GM23338 (cell line): ENCODE measurements around the gene DHX40. TPM values are rescaled to one million over a fixed set of nuclear protein-coding genes. Genes with fewer than 3 reads are reported as not detected.

Experiments used
- ATAC-seq: fragments of 200-7000 bp; cut with Tn5 transposase; 3 replicates; pipeline ENCODE4 v1.9.1; 2020
- DNase-seq: peaks from one replicate; pipeline ENCODE4 v3.0.0-alpha.2; 2015; ENCODE audit warnings: low spot score
- H2AFZ ChIP-seq: fragments of 200-600 bp; sonication (generic); 2 replicates; pipeline ENCODE4 v1.8.0; 2016; ENCODE audit warnings: antibody characterized with exemption, mild to moderate bottlenecking, moderate library complexity
- H3F3A ChIP-seq: fragments of 200-600 bp; sonication (generic); replicated peaks from 2 replicates; pipeline ENCODE4 v1.8.0; 2017; ENCODE audit warnings: antibody characterized with exemption, mixed run types, low read depth
- H3K27ac ChIP-seq: fragments of 200-600 bp; sonication (generic); 2 replicates; pipeline ENCODE4 v1.6.1; 2016; ENCODE audit warnings: low read depth
- H3K27me3 ChIP-seq: fragments of 200-600 bp; sonication (generic); 2 replicates; pipeline ENCODE4 v1.8.0; 2016; ENCODE audit warnings: mild to moderate bottlenecking, mixed run types, moderate library complexity; ENCODE audit not compliant: insufficient read depth
- H3K36me3 ChIP-seq: fragments of 200-600 bp; sonication (generic); 2 replicates; pipeline ENCODE4 v1.8.0; 2016; ENCODE audit warnings: mild to moderate bottlenecking; ENCODE audit not compliant: insufficient read depth
- H3K4me1 ChIP-seq: fragments of 200-600 bp; sonication (generic); 2 replicates; pipeline ENCODE4 v1.8.0; 2016; ENCODE audit warnings: mild to moderate bottlenecking, moderate library complexity; ENCODE audit not compliant: insufficient read depth
- H3K4me2 ChIP-seq: fragments of 200-600 bp; sonication (generic); 2 replicates; pipeline ENCODE4 v1.7.1; 2017; ENCODE audit warnings: mixed run types
- H3K4me3 ChIP-seq: fragments of 200-600 bp; sonication (generic); 2 replicates; pipeline ENCODE4 v1.6.1; 2016; ENCODE audit warnings: mixed run types
- H3K79me2 ChIP-seq: fragments of 200-600 bp; sonication (generic); replicated peaks from 2 replicates; pipeline ENCODE4 v1.8.0; 2017; ENCODE audit warnings: mild to moderate bottlenecking; ENCODE audit not compliant: insufficient read depth
- H3K9me2 ChIP-seq: fragments of 200-600 bp; sonication (generic); 2 replicates; pipeline ENCODE4 v1.8.0; 2017; ENCODE audit not compliant: insufficient read depth
- H4K20me1 ChIP-seq: fragments of 200-600 bp; sonication (generic); replicated peaks from 2 replicates; pipeline ENCODE4 v1.8.0; 2017; ENCODE audit warnings: mild to moderate bottlenecking; ENCODE audit not compliant: insufficient read depth
- H3K27ac Mint-ChIP-seq: 2 replicates; pipeline ENCODE4 v1.8.0; 2020; ENCODE audit warnings: inconsistent platforms, mild to moderate bottlenecking, moderate library complexity, mixed read lengths
- H3K27me3 Mint-ChIP-seq: 3 replicates; pipeline ENCODE4 v1.8.0; 2022; ENCODE audit warnings: low read depth, mild to moderate bottlenecking, moderate library complexity, mixed read lengths, inconsistent platforms; ENCODE audit not compliant: insufficient read depth, poor library complexity
- H3K36me3 Mint-ChIP-seq: 3 replicates; pipeline ENCODE4 v1.8.0; 2021; ENCODE audit warnings: low read depth, mild to moderate bottlenecking, inconsistent platforms, moderate library complexity, mixed read lengths
- H3K4me1 Mint-ChIP-seq: 3 replicates; pipeline ENCODE4 v1.8.0; 2020; ENCODE audit warnings: mild to moderate bottlenecking, inconsistent platforms, mixed read lengths
- H3K4me3 Mint-ChIP-seq: 3 replicates; pipeline ENCODE4 v1.8.0; 2021; ENCODE audit warnings: moderate library complexity, mild to moderate bottlenecking, inconsistent platforms, mixed read lengths
- H3K9me3 Mint-ChIP-seq: 3 replicates; pipeline ENCODE4 v1.8.0; 2020; ENCODE audit warnings: moderate library complexity, mild to moderate bottlenecking, inconsistent platforms, mixed read lengths
- CREB1 ChIP-seq: fragments of 250-450 bp; sonication (Bioruptor Pico); IDR thresholded peaks from 2 replicates; pipeline ENCODE4 v1.5.0; 2020; ENCODE audit warnings: low read depth, mild to moderate bottlenecking, moderate library complexity
- ETS1 ChIP-seq: IDR thresholded peaks from 2 replicates; pipeline ENCODE4 v1.6.1; 2016; ENCODE audit warnings: antibody characterized with exemption
- EZH2 ChIP-seq: fragments of 200-600 bp; sonication (generic); IDR thresholded peaks from one replicate; pipeline ENCODE4 v1.8.0; 2017; ENCODE audit warnings: antibody characterized with exemption, mild to moderate bottlenecking, low read depth; ENCODE audit not compliant: unreplicated experiment
- EZH2phosphoT487 ChIP-seq: fragments of 200-600 bp; sonication (generic); IDR thresholded peaks from one replicate; pipeline ENCODE4 v1.8.1; 2018; ENCODE audit warnings: antibody characterized with exemption; ENCODE audit not compliant: unreplicated experiment
- JUNB ChIP-seq: IDR thresholded peaks from one replicate; pipeline ENCODE4 v1.6.1; 2016; ENCODE audit warnings: antibody characterized with exemption; ENCODE audit not compliant: unreplicated experiment
- NANOG ChIP-seq: IDR thresholded peaks from 2 replicates; pipeline ENCODE4 v1.6.1; 2016; ENCODE audit warnings: antibody characterized with exemption, borderline replicate concordance
- POLR2AphosphoS5 ChIP-seq: IDR thresholded peaks from 2 replicates; pipeline ENCODE4 v1.6.1; 2016; ENCODE audit warnings: antibody characterized with exemption, low read depth
- REST ChIP-seq: IDR thresholded peaks from one replicate; pipeline ENCODE4 v1.6.1; 2018; ENCODE audit warnings: antibody characterized with exemption; ENCODE audit not compliant: unreplicated experiment
- STAT1 ChIP-seq: IDR thresholded peaks from one replicate; pipeline ENCODE4 v1.6.1; 2016; ENCODE audit warnings: antibody characterized with exemption; ENCODE audit not compliant: unreplicated experiment
- ZNF114 ChIP-seq: fragments of 250-450 bp; sonication (Bioruptor Pico); IDR thresholded peaks from 2 replicates; pipeline ENCODE4 v1.5.0; 2020; ENCODE audit warnings: mild to moderate bottlenecking, moderate library complexity
- ZNF331 ChIP-seq: fragments of 250-450 bp; sonication (Bioruptor Pico); IDR thresholded peaks from 2 replicates; pipeline ENCODE4 v1.5.0; 2020; ENCODE audit warnings: low read depth, mild to moderate bottlenecking, moderate library complexity
- polyA plus RNA-seq: library from polyadenylated mRNA; unstranded; fragments of >200 nt; fragmentation: Nextera tagmentation; extraction: Ambion mirVana; gene quantifications from 2 replicates; pipeline ENCODE4 v1.2.1, GENCODE V29; 2016
- total RNA-seq: library from RNA; depleted of rRNA; stranded (reverse); fragments of >200 nt; shearing (Covaris generic); gene quantifications from 2 replicates; pipeline ENCODE4 v1.2.3, GENCODE V29; 2014
- TF ChIP-seq, protein P1 (sequence below), 2 experiments: fragments of 200-600 bp in 1 of 2; sonication (generic) in 1 of 2; conservative IDR thresholded peaks; 2 replicates each; pipeline versions ENCODE4 v1.5.1 to v1.6.1; 2016 to 2017; ENCODE audit warnings: antibody characterized with exemption in 2 of 2, low read depth in 2 of 2, mild to moderate bottlenecking in 2 of 2, moderate library complexity in 1 of 2
- TF ChIP-seq, protein P2 (sequence below): fragments of 250-450 bp; sonication (Bioruptor Pico); IDR thresholded peaks from 2 replicates; pipeline ENCODE4 v1.5.0; 2020; ENCODE audit warnings: mild to moderate bottlenecking, moderate library complexity

The DHX40 gene
- total and polyA plus RNA-seq, 2 experiments from 2014 or later: 14.5 to 38.2 TPM

DNA sequence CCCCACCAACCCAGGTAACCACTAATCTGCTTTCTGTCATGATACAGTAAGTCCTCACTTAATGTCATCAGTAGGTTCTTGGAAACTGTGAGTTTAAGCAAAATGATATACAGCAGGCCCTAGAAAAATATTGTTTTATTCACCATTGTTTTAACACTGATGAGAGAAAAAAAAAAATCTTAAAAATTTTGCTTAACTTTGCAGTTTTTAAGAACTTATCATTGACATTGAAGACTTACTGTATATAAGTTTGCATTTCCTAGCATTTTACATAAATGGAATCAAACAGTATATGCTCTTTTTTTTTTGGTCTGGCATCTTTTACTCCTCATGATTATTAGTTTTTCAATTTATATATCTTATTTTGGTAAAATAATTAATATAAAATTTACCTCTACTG lies 34.8 kb downstream of the DHX40 start:
- Histone ChIP-seq H2AFZ (no peak overlapping the region), H4K20me1 (no peaks in the 10 kb centered on the region), H3K79me2 (no peaks in the 10 kb centered on the region), H3F3A (no peaks in the 10 kb centered on the region), H3K27me3 (no peaks in the 10 kb centered on the region), H3K4me1 (no peaks in the 10 kb centered on the region), H3K27ac (no peak overlapping the region), H3K4me3 (no peak overlapping the region), H3K36me3 (peaks cover 7% of the 10 kb centered on the region; the same call in 1 of the 2 replicates), H3K4me2 (no peak overlapping the region), H3K9me2 (no peaks in the 10 kb centered on the region)
- Mint-ChIP-seq H3K27ac (no peak overlapping the region), H3K4me3 (no peak overlapping the region), H3K4me1 (peaks cover 3% of the 10 kb centered on the region; the same call in 2 of the 3 replicates), H3K9me3 (no peaks in the 10 kb centered on the region), H3K36me3 (peaks cover 22% of the 10 kb centered on the region), H3K27me3 (no peaks in the 10 kb centered on the region)
- TF ChIP-seq JUNB (no peak), NANOG (no peak), CREB1 (CRISPR knock-in tag) (no peak), POLR2AphosphoS5 (no peak), ETS1 (no peak), ZNF331 (CRISPR knock-in tag) (no peak), EZH2phosphoT487 (no peak), ZNF114 (CRISPR knock-in tag) (no peak), STAT1 (no peak), EZH2 (no peak), REST (no peak)
- TF ChIP-seq, protein P1, sequence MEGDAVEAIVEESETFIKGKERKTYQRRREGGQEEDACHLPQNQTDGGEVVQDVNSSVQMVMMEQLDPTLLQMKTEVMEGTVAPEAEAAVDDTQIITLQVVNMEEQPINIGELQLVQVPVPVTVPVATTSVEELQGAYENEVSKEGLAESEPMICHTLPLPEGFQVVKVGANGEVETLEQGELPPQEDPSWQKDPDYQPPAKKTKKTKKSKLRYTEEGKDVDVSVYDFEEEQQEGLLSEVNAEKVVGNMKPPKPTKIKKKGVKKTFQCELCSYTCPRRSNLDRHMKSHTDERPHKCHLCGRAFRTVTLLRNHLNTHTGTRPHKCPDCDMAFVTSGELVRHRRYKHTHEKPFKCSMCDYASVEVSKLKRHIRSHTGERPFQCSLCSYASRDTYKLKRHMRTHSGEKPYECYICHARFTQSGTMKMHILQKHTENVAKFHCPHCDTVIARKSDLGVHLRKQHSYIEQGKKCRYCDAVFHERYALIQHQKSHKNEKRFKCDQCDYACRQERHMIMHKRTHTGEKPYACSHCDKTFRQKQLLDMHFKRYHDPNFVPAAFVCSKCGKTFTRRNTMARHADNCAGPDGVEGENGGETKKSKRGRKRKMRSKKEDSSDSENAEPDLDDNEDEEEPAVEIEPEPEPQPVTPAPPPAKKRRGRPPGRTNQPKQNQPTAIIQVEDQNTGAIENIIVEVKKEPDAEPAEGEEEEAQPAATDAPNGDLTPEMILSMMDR (conservative IDR thresholded peaks at IDR 0.05; ENCODE audit: low read depth in 2 of 2): no peak
- TF ChIP-seq, protein P2, sequence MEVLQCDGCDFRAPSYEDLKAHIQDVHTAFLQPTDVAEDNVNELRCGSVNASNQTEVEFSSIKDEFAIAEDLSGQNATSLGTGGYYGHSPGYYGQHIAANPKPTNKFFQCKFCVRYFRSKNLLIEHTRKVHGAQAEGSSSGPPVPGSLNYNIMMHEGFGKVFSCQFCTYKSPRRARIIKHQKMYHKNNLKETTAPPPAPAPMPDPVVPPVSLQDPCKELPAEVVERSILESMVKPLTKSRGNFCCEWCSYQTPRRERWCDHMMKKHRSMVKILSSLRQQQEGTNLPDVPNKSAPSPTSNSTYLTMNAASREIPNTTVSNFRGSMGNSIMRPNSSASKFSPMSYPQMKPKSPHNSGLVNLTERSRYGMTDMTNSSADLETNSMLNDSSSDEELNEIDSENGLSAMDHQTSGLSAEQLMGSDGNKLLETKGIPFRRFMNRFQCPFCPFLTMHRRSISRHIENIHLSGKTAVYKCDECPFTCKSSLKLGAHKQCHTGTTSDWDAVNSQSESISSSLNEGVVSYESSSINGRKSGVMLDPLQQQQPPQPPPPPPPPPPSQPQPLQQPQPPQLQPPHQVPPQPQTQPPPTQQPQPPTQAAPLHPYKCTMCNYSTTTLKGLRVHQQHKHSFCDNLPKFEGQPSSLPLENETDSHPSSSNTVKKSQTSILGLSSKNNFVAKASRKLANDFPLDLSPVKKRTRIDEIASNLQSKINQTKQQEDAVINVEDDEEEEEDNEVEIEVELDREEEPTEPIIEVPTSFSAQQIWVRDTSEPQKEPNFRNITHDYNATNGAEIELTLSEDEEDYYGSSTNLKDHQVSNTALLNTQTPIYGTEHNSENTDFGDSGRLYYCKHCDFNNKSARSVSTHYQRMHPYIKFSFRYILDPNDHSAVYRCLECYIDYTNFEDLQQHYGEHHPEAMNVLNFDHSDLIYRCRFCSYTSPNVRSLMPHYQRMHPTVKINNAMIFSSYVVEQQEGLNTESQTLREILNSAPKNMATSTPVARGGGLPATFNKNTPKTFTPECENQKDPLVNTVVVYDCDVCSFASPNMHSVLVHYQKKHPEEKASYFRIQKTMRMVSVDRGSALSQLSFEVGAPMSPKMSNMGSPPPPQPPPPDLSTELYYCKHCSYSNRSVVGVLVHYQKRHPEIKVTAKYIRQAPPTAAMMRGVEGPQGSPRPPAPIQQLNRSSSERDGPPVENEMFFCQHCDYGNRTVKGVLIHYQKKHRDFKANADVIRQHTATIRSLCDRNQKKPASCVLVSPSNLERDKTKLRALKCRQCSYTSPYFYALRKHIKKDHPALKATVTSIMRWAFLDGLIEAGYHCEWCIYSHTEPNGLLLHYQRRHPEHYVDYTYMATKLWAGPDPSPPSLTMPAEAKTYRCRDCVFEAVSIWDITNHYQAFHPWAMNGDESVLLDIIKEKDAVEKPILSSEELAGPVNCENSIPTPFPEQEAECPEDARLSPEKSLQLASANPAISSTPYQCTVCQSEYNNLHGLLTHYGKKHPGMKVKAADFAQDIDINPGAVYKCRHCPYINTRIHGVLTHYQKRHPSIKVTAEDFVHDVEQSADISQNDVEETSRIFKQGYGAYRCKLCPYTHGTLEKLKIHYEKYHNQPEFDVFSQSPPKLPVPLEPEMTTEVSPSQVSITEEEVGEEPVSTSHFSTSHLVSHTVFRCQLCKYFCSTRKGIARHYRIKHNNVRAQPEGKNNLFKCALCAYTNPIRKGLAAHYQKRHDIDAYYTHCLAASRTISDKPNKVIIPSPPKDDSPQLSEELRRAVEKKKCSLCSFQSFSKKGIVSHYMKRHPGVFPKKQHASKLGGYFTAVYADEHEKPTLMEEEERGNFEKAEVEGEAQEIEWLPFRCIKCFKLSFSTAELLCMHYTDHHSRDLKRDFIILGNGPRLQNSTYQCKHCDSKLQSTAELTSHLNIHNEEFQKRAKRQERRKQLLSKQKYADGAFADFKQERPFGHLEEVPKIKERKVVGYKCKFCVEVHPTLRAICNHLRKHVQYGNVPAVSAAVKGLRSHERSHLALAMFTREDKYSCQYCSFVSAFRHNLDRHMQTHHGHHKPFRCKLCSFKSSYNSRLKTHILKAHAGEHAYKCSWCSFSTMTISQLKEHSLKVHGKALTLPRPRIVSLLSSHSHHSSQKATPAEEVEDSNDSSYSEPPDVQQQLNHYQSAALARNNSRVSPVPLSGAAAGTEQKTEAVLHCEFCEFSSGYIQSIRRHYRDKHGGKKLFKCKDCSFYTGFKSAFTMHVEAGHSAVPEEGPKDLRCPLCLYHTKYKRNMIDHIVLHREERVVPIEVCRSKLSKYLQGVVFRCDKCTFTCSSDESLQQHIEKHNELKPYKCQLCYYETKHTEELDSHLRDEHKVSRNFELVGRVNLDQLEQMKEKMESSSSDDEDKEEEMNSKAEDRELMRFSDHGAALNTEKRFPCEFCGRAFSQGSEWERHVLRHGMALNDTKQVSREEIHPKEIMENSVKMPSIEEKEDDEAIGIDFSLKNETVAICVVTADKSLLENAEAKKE (CRISPR knock-in tag): no peak
- DNase-seq: no peak
- ATAC-seq: no peak
